Measurements from ENCODE around the gene JAK3. TPM values are rescaled to one million over a fixed set of nuclear protein-coding genes. Genes with fewer than 3 reads are reported as not detected.

JAK3 gene
- polyA plus RNA-seq, 2 of the 4 experiments (the other 2 are of a cell fraction) = 0.31 to 0.89 TPM

DNA sequence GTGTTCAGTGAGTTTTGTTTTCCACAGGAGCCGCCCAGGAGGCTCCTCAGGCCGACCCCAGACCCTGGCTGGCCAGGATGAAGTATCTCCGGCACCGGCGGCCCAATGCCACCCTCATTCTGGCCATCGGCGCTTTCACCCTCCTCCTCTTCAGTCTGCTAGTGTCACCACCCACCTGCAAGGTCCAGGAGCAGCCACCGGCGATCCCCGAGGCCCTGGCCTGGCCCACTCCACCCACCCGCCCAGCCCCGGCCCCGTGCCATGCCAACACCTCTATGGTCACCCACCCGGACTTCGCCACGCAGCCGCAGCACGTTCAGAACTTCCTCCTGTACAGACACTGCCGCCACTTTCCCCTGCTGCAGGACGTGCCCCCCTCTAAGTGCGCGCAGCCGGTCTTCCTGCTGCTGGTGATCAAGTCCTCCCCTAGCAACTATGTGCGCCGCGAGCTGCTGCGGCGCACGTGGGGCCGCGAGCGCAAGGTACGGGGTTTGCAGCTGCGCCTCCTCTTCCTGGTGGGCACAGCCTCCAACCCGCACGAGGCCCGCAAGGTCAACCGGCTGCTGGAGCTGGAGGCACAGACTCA, 40.0 kb downstream of the JAK3 start:
- ChIA-PET POLR2A (no interaction called here), CTCF (no interaction called here)
- H3K4me1 ChIP-seq = no peaks in the 10 kb centered on the region
- FAIRE-seq (no peak), ATAC-seq (no peak), DNase-seq (ENCODE audit: low read depth in 1 of 2, low spot score in 1 of 2) (no peak)
- no peak overlapping the region for H3K4me3 ChIP-seq
- H3K4me2 ChIP-seq = no peak overlapping the region
- H3K27ac ChIP-seq = no peak overlapping the region
- no peaks in the 10 kb centered on the region for H3K9me3 ChIP-seq
- TF ChIP-seq, protein P1, sequence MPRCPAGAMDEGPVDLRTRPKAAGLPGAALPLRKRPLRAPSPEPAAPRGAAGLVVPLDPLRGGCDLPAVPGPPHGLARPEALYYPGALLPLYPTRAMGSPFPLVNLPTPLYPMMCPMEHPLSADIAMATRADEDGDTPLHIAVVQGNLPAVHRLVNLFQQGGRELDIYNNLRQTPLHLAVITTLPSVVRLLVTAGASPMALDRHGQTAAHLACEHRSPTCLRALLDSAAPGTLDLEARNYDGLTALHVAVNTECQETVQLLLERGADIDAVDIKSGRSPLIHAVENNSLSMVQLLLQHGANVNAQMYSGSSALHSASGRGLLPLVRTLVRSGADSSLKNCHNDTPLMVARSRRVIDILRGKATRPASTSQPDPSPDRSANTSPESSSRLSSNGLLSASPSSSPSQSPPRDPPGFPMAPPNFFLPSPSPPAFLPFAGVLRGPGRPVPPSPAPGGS (IDR thresholded peaks at IDR 0.05) = no peak
- TF ChIP-seq EHF (CRISPR knock-in tag; IDR thresholded peaks at IDR 0.05) (no peak), POLR2AphosphoS2 (conservative IDR thresholded peaks at IDR 0.05; ENCODE audit: low read length) (no peak), FOSB (CRISPR knock-in tag; IDR thresholded peaks at IDR 0.05) (no peak), ELK1 (IDR thresholded peaks at IDR 0.05; ENCODE audit: low read depth, low read length) (no peak), EP300 (IDR thresholded peaks at IDR 0.05) (no peak), SREBF2 (IDR thresholded peaks at IDR 0.05) (no peak), ESRRA (IDR thresholded peaks at IDR 0.05; ENCODE audit: borderline replicate concordance, low read length) (no peak), RCOR1 (IDR thresholded peaks at IDR 0.05; ENCODE audit: low read depth, low read length) (no peak), HMGXB4 (CRISPR knock-in tag; IDR thresholded peaks at IDR 0.05; ENCODE audit: borderline replicate concordance) (no peak), ZSCAN20 (CRISPR knock-in tag; IDR thresholded peaks at IDR 0.05) (no peak), CEBPB (IDR thresholded peaks at IDR 0.05) (no peak), BHLHE40 (IDR thresholded peaks at IDR 0.05; ENCODE audit: low read depth, low read length) (no peak), CHD4 (IDR thresholded peaks at IDR 0.05; ENCODE audit: borderline replicate concordance) (no peak)
- WGBS (ENCODE audit: missing lambda C conversion rate) = 98% methylated on average over 18 of the region's 38 CpGs

GRCh38 chr19:17806945-17807344, 40.8 kb downstream of the JAK3 start:
- FAIRE-seq (no peak), ATAC-seq (no peak), DNase-seq (ENCODE audit: low read depth in 1 of 2, low spot score in 1 of 2) (peak in 1 of 2 experiments; percentile 38)
- WGBS (ENCODE audit: missing lambda C conversion rate) = 58% methylated on average over 3 of the region's 3 CpGs
- Histone ChIP-seq H3K4me1 (no peaks in the 10 kb centered on the region), H3K27ac (no peak overlapping the region), H3K4me2 (no peak overlapping the region), H3K4me3 (no peak overlapping the region), H3K9me3 (no peaks in the 10 kb centered on the region)
- TF ChIP-seq ZFP36 (IDR thresholded peaks at IDR 0.05; ENCODE audit: borderline replicate concordance, partially characterized antibody) = no peak
- no peak for TF ChIP-seq NFE2L2 (conservative IDR thresholded peaks at IDR 0.05; ENCODE audit: low read length)
- TF ChIP-seq HOXB13 (CRISPR knock-in tag; IDR thresholded peaks at IDR 0.05; ENCODE audit: low read depth) = no peak
- no peak for TF ChIP-seq CBX8 (IDR thresholded peaks at IDR 0.05)
- TF ChIP-seq FOXS1 (CRISPR knock-in tag; IDR thresholded peaks at IDR 0.05) = no peak
- TF ChIP-seq, protein P2, sequence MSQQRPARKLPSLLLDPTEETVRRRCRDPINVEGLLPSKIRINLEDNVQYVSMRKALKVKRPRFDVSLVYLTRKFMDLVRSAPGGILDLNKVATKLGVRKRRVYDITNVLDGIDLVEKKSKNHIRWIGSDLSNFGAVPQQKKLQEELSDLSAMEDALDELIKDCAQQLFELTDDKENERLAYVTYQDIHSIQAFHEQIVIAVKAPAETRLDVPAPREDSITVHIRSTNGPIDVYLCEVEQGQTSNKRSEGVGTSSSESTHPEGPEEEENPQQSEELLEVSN (IDR thresholded peaks at IDR 0.05; ENCODE audit: borderline replicate concordance, low read depth) = no peak
- TF ChIP-seq NR3C1 (IDR thresholded peaks at IDR 0.05) = no peak
- no peak for TF ChIP-seq RAD21 (conservative IDR thresholded peaks at IDR 0.05 in 1 of 2, IDR thresholded peaks at IDR 0.05 in 1 of 2)
- TF ChIP-seq ESRRA (IDR thresholded peaks at IDR 0.05; ENCODE audit: borderline replicate concordance, low read length) = no peak
- TF ChIP-seq NPAS2 (CRISPR knock-in tag; IDR thresholded peaks at IDR 0.05; ENCODE audit: borderline replicate concordance) = no peak
- no peak for TF ChIP-seq POLR2A (IDR thresholded peaks at IDR 0.05; ENCODE audit: low read length)
- POLR2A ChIA-PET = interaction anchor here (0.6 kb wide), 1 partner anchor 34 kb away, joined by 3 read pairs; no protein-coding TSS in a partner anchor
- CTCF ChIA-PET = interaction anchor here (0.6 kb wide), 1 partner anchor 699 kb away, joined by 3 read pairs; no protein-coding TSS in a partner anchor
